GM20000 (cell line): ENCODE measurements around the gene SLC2A4.

Experiments used
- DNase-seq: peaks from one replicate; pipeline ENCODE4 v3.0.0; 2012; ENCODE audit warnings: low spot score
- TF ChIP-seq, protein P1 (sequence below): IDR thresholded peaks from 2 replicates; pipeline ENCODE4 v1.5.1; 2012; ENCODE audit warnings: mild to moderate bottlenecking, control low read depth; ENCODE audit errors: extremely low read depth, missing control alignments

SLC2A4 gene

GRCh38 chr17:7249830-7250229 lies 31.7 kb upstream of the SLC2A4 start:
- DNase-seq, result no peak
- TF ChIP-seq, protein P1, sequence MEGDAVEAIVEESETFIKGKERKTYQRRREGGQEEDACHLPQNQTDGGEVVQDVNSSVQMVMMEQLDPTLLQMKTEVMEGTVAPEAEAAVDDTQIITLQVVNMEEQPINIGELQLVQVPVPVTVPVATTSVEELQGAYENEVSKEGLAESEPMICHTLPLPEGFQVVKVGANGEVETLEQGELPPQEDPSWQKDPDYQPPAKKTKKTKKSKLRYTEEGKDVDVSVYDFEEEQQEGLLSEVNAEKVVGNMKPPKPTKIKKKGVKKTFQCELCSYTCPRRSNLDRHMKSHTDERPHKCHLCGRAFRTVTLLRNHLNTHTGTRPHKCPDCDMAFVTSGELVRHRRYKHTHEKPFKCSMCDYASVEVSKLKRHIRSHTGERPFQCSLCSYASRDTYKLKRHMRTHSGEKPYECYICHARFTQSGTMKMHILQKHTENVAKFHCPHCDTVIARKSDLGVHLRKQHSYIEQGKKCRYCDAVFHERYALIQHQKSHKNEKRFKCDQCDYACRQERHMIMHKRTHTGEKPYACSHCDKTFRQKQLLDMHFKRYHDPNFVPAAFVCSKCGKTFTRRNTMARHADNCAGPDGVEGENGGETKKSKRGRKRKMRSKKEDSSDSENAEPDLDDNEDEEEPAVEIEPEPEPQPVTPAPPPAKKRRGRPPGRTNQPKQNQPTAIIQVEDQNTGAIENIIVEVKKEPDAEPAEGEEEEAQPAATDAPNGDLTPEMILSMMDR, result no peak

- no peak for DNase-seq
- TF ChIP-seq, protein P1, result no peak
These were observed 30.6 kb upstream of the SLC2A4 start for GRCh38 chr17:7250695-7251627.

- TF ChIP-seq, protein P1, result no peak
- peak; percentile 98 for DNase-seq
These were observed 29.8 kb upstream of the SLC2A4 start, which contains the start of gene CTDNEP1 for GRCh38 chr17:7251661-7252175. Gene CTDNEP1, minus strand, starts transcription at chr17:7251734. Its CDS starts 438 bp downstream, at chr17:7251296.

DNA sequence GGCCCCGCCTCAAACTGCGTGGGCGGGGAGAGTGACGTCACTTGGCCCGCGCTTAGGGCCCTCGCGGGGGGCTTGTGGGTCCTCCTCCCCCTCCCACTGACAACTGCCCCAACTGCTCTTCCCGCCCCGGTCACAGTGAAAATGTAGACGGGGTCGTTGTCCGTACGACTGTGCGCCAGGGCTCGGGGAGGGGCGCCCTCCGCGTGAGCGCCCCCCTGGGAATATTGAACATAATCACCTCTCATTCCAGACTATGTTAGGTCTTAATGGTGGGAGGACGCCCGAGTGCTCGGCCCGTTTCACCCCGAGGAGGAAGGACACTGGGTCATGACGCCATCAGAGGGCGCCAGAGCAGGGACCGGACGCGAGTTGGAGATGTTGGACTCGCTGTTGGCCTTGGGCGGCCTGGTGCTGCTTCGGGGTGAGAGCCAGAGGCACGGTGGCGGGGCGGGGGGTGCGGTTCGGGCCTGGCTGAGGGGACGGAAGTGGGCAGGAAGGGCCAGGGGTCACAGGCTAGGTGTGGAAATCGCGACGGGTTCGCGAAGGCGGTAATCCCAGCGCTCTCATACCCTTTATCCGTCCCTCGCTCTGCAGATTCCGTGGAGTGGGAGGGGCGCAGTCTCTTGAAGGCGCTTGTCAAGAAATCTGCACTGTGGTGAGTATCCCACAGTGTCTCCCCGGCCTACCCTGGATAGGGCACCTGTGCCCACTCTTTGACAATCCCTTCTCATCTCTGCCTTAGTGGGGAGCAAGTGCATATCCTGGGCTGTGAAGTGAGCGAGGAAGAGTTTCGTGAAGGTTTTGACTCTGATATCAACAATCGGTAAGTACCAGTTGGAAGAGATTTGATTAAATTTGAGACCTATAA lies 29.1 kb upstream of the SLC2A4 start, which contains the start of gene ELP5:
ELP5 (plus strand) TSS at position 40 of the 868 bp plus-strand sequence; CDS start at position 376, 336 bp downstream.
- TF ChIP-seq, protein P1, result peak; percentile 16
- peak; percentile 91 for DNase-seq

GRCh38 chr17:7253082-7253481 lies 28.4 kb upstream of the SLC2A4 start:
- TF ChIP-seq, protein P1, result no peak
- no peak for DNase-seq

- DNase-seq, result no peak
- TF ChIP-seq, protein P1, result no peak
These were observed 27.0 kb upstream of the SLC2A4 start for GRCh38 chr17:7254511-7254910.
